Caco-2 (cell line): Measurements from ENCODE around the gene EYA3. TPM values are rescaled to one million over a fixed set of nuclear protein-coding genes. Genes with fewer than 3 reads are reported as not detected.

Experiments used
- BruUV-seq: library from RNA; stranded (reverse); fragments of 400-500 nt; replicated peaks from 2 replicates; lab custom pipeline; 2021; lab: Mats Ljungman, UMichigan
- CTCF ChIA-PET: fragments of 300-600 bp; sonication (Branson Sonifier 250); formaldehyde crosslinking; loops from one replicate; lab custom pipeline; 2022; ENCODE audit warnings: antibody characterized with exemption; lab: Charles Lee
- POLR2A ChIA-PET: fragments of 300-600 bp; sonication (Branson Sonifier 250); formaldehyde crosslinking; loops from one replicate; lab custom pipeline; 2022; ENCODE audit warnings: antibody characterized with exemption; lab: Charles Lee
- DNase-seq, 2 experiments: peaks; one replicate each; pipeline versions ENCODE4 v3.0.0 to v3.0.0-alpha.2; 2020 to 2022
- H3K27me3 ChIP-seq: replicated peaks from 2 replicates; pipeline ENCODE4 v1.6.0; 2011; ENCODE audit warnings: low read length; ENCODE audit not compliant: control insufficient read depth, insufficient read depth
- H3K36me3 ChIP-seq: 2 replicates; pipeline ENCODE4 v1.5.1; 2011; ENCODE audit warnings: low read length; ENCODE audit not compliant: control insufficient read depth, insufficient read depth
- H3K4me1 ChIP-seq: fragments of 250-450 bp; sonication (Bioruptor Pico); 2 replicates; pipeline ENCODE4 v1.5.1; 2020; ENCODE audit warnings: mild to moderate bottlenecking
- H3K4me3 ChIP-seq: 2 replicates; pipeline ENCODE4 v1.5.1; 2011; ENCODE audit warnings: low read depth, mild to moderate bottlenecking, control low read depth, low read length
- H3K9me3 ChIP-seq: fragments of 250-450 bp; sonication (Bioruptor Pico); 2 replicates; pipeline ENCODE4 v1.5.1; 2020; ENCODE audit warnings: mild to moderate bottlenecking, moderate library complexity
- H3K27ac Mint-ChIP-seq: one replicate; pipeline ENCODE4 v1.8.0; 2022; ENCODE audit warnings: mixed read lengths; ENCODE audit not compliant: unreplicated experiment
- H3K27me3 Mint-ChIP-seq: one replicate; pipeline ENCODE4 v1.8.0; 2022; ENCODE audit warnings: mixed read lengths; ENCODE audit not compliant: insufficient read depth, unreplicated experiment
- H3K36me3 Mint-ChIP-seq: one replicate; pipeline ENCODE4 v1.8.0; 2022; ENCODE audit warnings: mild to moderate bottlenecking, mixed read lengths; ENCODE audit not compliant: insufficient read depth, unreplicated experiment
- H3K4me1 Mint-ChIP-seq: one replicate; pipeline ENCODE4 v1.8.0; 2022; ENCODE audit warnings: low read depth, mixed read lengths; ENCODE audit not compliant: unreplicated experiment
- H3K4me3 Mint-ChIP-seq: one replicate; pipeline ENCODE4 v1.8.0; 2022; ENCODE audit warnings: mild to moderate bottlenecking, moderate library complexity, mixed read lengths; ENCODE audit not compliant: unreplicated experiment
- H3K9me3 Mint-ChIP-seq: one replicate; pipeline ENCODE4 v1.8.0; 2022; ENCODE audit warnings: mixed read lengths; ENCODE audit not compliant: unreplicated experiment
- CTCF ChIP-seq, 2 experiments: fragments of 200-600 bp in 1 of 2; IDR thresholded peaks; 1 replicate in 1 of 2; 2 replicates in 1 of 2; pipeline versions ENCODE4 v1.5.1 to v1.8.0; 2011 to 2022; ENCODE audit warnings: antibody characterized with exemption in 1 of 2, control low read depth in 1 of 2, inconsistent platforms in 1 of 2, low read depth in 1 of 2, low read length in 1 of 2, mild to moderate bottlenecking in 1 of 2, moderate library complexity in 1 of 2; ENCODE audit not compliant: insufficient read depth in 1 of 2, severe bottlenecking in 1 of 2, unreplicated experiment in 1 of 2
- intact Hi-C: fragments of 100-400 bp; cut with micrococcal nuclease; formaldehyde crosslinking; loops from one replicate; pipeline ENCODE4 v1.10.0; 2022; ENCODE audit not compliant: unreplicated experiment
- total RNA-seq: library from RNA; stranded (reverse); gene quantifications from 2 replicates; pipeline ENCODE4 v1.2.3, GENCODE V29; 2022

The EYA3 gene
- total RNA-seq, 1 experiment from 2014 or later, result 9.9 TPM

- Mint-ChIP-seq H3K36me3 (no peaks in the 10 kb centered on the region), H3K4me3 (no peak overlapping the region), H3K9me3 (no peaks in the 10 kb centered on the region), H3K27me3 (no peaks in the 10 kb centered on the region), H3K27ac (no peak overlapping the region), H3K4me1 (no peaks in the 10 kb centered on the region)
- CTCF ChIA-PET, result no interaction called here
- POLR2A ChIA-PET, result no interaction called here
- intact Hi-C loops, result no loop called here
- no peak for DNase-seq
- BruUV-seq, result no TSS peak
- no peak for TF ChIP-seq CTCF (IDR thresholded peaks at IDR 0.05; ENCODE audit: insufficient read depth in 1 of 2, low read depth in 1 of 2, low read length in 1 of 2, severe bottlenecking in 1 of 2, unreplicated experiment in 1 of 2)
- H3K4me1 ChIP-seq, result no peaks in the 10 kb centered on the region
- H3K9me3 ChIP-seq, result no peaks in the 10 kb centered on the region
- no peaks in the 10 kb centered on the region for H3K36me3 ChIP-seq
- no peaks in the 10 kb centered on the region for H3K27me3 ChIP-seq
- no peak overlapping the region for H3K4me3 ChIP-seq
Observed at GRCh38 chr1:28074892-28075511, 13.4 kb downstream of the EYA3 start.

- intact Hi-C loops, result no loop called here
- H3K27me3 ChIP-seq, result no peaks in the 10 kb centered on the region
- DNase-seq, result no peak
- no TSS peak for BruUV-seq
- no peak overlapping the region for H3K27ac Mint-ChIP-seq
- no peaks in the 10 kb centered on the region for H3K9me3 Mint-ChIP-seq
- H3K36me3 ChIP-seq, result no peaks in the 10 kb centered on the region
- no peak overlapping the region for H3K4me3 ChIP-seq
- POLR2A ChIA-PET, result no interaction called here
- no peaks in the 10 kb centered on the region for H3K9me3 ChIP-seq
- H3K36me3 Mint-ChIP-seq, result no peaks in the 10 kb centered on the region
- H3K4me3 Mint-ChIP-seq, result no peak overlapping the region
- no peaks in the 10 kb centered on the region for H3K4me1 Mint-ChIP-seq
- CTCF ChIA-PET, result no interaction called here
- no peak for TF ChIP-seq CTCF (IDR thresholded peaks at IDR 0.05; ENCODE audit: insufficient read depth in 1 of 2, low read depth in 1 of 2, low read length in 1 of 2, severe bottlenecking in 1 of 2, unreplicated experiment in 1 of 2)
- H3K4me1 ChIP-seq, result no peaks in the 10 kb centered on the region
- no peaks in the 10 kb centered on the region for H3K27me3 Mint-ChIP-seq
Observed at GRCh38 chr1:28073867-28074266, 14.5 kb downstream of the EYA3 start.

GRCh38 chr1:28071813-28072212, 16.6 kb downstream of the EYA3 start:
- no peak for TF ChIP-seq CTCF (IDR thresholded peaks at IDR 0.05; ENCODE audit: insufficient read depth in 1 of 2, low read depth in 1 of 2, low read length in 1 of 2, severe bottlenecking in 1 of 2, unreplicated experiment in 1 of 2)

More at GRCh38 chr1:28071813-28072212, 16.6 kb downstream of the EYA3 start:
- H3K4me3 ChIP-seq, result no peak overlapping the region
- no TSS peak for BruUV-seq
- intact Hi-C loops, result no loop called here
- POLR2A ChIA-PET, result interaction anchor here (0.7 kb wide), 1 partner anchor 17 kb away, joined by 5 read pairs; the partner anchor contains the start of gene EYA3
- no peak overlapping the region for H3K4me3 Mint-ChIP-seq
- H3K27me3 Mint-ChIP-seq, result no peaks in the 10 kb centered on the region
- H3K4me1 ChIP-seq, result no peaks in the 10 kb centered on the region
- H3K9me3 ChIP-seq, result no peaks in the 10 kb centered on the region
- no peaks in the 10 kb centered on the region for H3K4me1 Mint-ChIP-seq
- CTCF ChIA-PET, result no interaction called here
- DNase-seq, result no peak
- H3K9me3 Mint-ChIP-seq, result no peaks in the 10 kb centered on the region
- H3K27me3 ChIP-seq, result no peaks in the 10 kb centered on the region
- no peaks in the 10 kb centered on the region for H3K36me3 Mint-ChIP-seq
- H3K36me3 ChIP-seq, result no peaks in the 10 kb centered on the region
- H3K27ac Mint-ChIP-seq, result no peak overlapping the region
